ENCODE data around the gene ITSN1. TPM values are rescaled to one million over a fixed set of nuclear protein-coding genes. Genes with fewer than 3 reads are reported as not detected.

The ITSN1 gene
- total RNA-seq, 4 donors from 2014 or later, result 29.6 to 42.2 (median 41.1) TPM

GRCh38 chr21:33658919-33659567 lies 16.7 kb downstream of the ITSN1 start:
- Histone ChIP-seq H3K4me1 (peaks cover 33 to 39% of the 10 kb centered on the region in 2 donors), H3K27ac (peak overlapping the region in 2 of 3 donors; percentile 85 to 86), H3K27me3 (no peaks in the 10 kb centered on the region), H3K9me3 (no peaks in the 10 kb centered on the region), H3K4me3 (replicated peaks in 1 of 3) (no peak overlapping the region), H3K36me3 (no peaks in the 10 kb centered on the region)
- WGBS, 2 donors, result 86 to 88% methylated on average over 7 of the region's 7 CpGs
- no peak for DNase-seq
- TF ChIP-seq POLR2A (IDR thresholded peaks at IDR 0.05), result no peak
- intact Hi-C loops (cut with DNase I), result no loop called here

DNA sequence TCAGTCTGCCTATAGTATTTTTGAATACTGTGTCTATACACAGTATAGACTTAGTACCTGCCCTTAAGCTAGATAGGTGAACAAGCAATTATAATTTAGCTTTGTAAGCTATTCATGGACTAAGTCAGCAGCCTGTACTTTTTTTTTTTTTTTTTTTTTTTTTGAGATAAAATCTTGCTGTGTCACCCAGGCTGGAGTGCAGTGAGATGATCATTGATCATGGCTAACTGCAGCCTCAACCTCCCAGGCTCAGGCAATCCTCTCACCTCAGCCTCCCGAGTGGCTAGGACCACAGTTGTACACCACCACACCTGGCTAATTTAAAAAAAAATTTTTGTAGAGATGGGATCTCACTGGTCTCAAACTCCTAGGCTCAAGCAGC lies 17.3 kb downstream of the ITSN1 start:
- Histone ChIP-seq H3K27me3 (no peaks in the 10 kb centered on the region), H3K4me1 (peaks cover 33 to 39% of the 10 kb centered on the region in 2 donors), H3K9me3 (no peaks in the 10 kb centered on the region), H3K27ac (peak overlapping the region; percentile 85 to 93 (median 86)), H3K36me3 (no peaks in the 10 kb centered on the region), H3K4me3 (replicated peaks in 1 of 3) (no peak overlapping the region)
- intact Hi-C loops (cut with DNase I), result no loop called here
- WGBS, 2 donors, result 91 to 93% methylated on average over 1 of the region's 1 CpG
- TF ChIP-seq CTCF (IDR thresholded peaks at IDR 0.05), result no peak
- no peak for TF ChIP-seq POLR2A (IDR thresholded peaks at IDR 0.05)
- no peak for DNase-seq

DNA sequence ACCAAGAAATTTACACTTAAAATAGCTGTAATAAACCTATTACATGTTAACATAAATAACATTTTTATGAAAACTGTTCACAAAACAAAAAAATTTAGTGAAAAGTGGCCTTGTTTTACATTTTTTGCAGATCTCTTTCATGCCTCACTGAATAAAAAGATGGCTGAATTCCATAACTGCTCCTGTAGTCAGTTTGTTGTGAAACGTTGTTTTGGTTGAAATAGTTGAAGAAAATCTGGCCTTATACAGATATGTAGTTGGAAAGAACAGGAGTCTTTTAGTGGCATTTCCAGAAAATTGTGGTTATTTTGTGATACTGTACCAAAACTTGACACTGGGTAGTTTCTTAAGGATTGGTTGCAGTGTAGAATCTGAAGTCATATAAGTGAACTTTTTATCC lies 18.1 kb downstream of the ITSN1 start:
- Histone ChIP-seq H3K27me3 (no peaks in the 10 kb centered on the region), H3K4me1 (peaks cover 31 to 34% of the 10 kb centered on the region in 2 donors), H3K9me3 (no peaks in the 10 kb centered on the region), H3K4me3 (replicated peaks in 1 of 3) (no peak overlapping the region), H3K36me3 (no peaks in the 10 kb centered on the region), H3K27ac (peak overlapping the region; percentile 85 to 93 (median 86))
- no peak for DNase-seq
- TF ChIP-seq CTCF (IDR thresholded peaks at IDR 0.05), result no peak
- no peak for TF ChIP-seq POLR2A (IDR thresholded peaks at IDR 0.05)
- intact Hi-C loops (cut with DNase I), result no loop called here
- WGBS, 2 donors, result 16 to 18% methylated on average over 1 of the region's 1 CpG

DNA sequence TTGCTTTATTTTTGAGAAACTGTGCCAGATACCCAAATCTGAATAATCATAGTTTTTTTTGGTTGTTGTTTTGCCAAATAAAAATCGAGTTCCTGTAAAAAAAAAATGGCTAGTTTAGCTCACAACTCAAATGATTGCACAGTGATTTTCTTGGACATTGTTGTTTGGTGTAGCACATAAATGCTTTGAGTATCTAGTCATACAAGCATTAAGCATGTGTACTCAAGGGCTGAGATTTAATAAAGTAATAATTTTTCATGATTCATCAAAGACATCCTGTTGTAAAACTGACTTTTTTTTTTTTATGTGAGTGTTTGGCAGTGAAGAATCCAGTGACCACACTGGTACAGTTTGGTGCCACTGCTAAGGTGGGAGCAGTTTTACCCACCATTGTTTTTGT lies 18.8 kb downstream of the ITSN1 start:
- Histone ChIP-seq H3K36me3 (no peaks in the 10 kb centered on the region), H3K9me3 (no peaks in the 10 kb centered on the region), H3K4me3 (replicated peaks in 1 of 3) (no peak overlapping the region), H3K27ac (peak overlapping the region; percentile 85 to 93 (median 86)), H3K27me3 (no peaks in the 10 kb centered on the region), H3K4me1 (peaks cover 24 to 28% of the 10 kb centered on the region in 2 donors)
- WGBS, 2 donors, result 89 to 95% methylated on average over 1 of the region's 1 CpG
- DNase-seq, result no peak
- TF ChIP-seq POLR2A (IDR thresholded peaks at IDR 0.05), result no peak
- no peak for TF ChIP-seq CTCF (IDR thresholded peaks at IDR 0.05)
- intact Hi-C loops (cut with DNase I), result no loop called here

DNA sequence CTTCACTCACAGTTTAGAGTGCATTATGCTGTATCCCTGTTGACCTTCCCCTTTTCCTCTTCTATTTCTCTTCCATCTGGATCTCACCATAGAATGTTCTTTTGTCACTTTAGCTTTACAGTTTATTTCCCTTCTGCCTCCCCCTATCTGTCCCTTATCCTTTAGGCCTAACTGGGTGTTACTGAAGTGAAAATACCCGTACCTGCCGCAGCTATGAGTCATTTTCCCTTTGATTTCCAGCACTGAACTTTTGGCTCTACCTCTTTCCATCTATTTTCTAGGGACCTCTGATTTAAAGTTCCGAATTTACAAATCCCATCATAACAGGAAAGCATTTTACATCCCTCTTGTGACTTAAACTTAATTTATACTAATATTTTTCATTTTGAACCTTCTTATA lies 19.7 kb downstream of the ITSN1 start:
- DNase-seq, result no peak
- Histone ChIP-seq H3K4me3 (replicated peaks in 1 of 3) (no peak overlapping the region), H3K27ac (peak overlapping the region in 1 of 3 donors; percentile 3), H3K36me3 (no peaks in the 10 kb centered on the region), H3K27me3 (no peaks in the 10 kb centered on the region), H3K4me1 (peaks cover 24% of the 10 kb centered on the region in 2 donors), H3K9me3 (no peaks in the 10 kb centered on the region)
- WGBS, 2 donors, result 90 to 93% methylated on average over 3 of the region's 3 CpGs
- intact Hi-C loops (cut with DNase I), result no loop called here
- TF ChIP-seq CTCF (IDR thresholded peaks at IDR 0.05) (no peak), POLR2A (IDR thresholded peaks at IDR 0.05) (no peak)

Measured in thyroid gland (tissue), 4 donors.